ENCODE data around the gene ATG2A.
A peak's percentile ranks its signal among the peaks of the same experiment; 100 is the strongest.
"Not testable (repeated sequence)": the region's sequence is repeated elsewhere in the genome, so short reads cannot be mapped to it uniquely, and the experiment has no call there.

ATG2A gene

DNA sequence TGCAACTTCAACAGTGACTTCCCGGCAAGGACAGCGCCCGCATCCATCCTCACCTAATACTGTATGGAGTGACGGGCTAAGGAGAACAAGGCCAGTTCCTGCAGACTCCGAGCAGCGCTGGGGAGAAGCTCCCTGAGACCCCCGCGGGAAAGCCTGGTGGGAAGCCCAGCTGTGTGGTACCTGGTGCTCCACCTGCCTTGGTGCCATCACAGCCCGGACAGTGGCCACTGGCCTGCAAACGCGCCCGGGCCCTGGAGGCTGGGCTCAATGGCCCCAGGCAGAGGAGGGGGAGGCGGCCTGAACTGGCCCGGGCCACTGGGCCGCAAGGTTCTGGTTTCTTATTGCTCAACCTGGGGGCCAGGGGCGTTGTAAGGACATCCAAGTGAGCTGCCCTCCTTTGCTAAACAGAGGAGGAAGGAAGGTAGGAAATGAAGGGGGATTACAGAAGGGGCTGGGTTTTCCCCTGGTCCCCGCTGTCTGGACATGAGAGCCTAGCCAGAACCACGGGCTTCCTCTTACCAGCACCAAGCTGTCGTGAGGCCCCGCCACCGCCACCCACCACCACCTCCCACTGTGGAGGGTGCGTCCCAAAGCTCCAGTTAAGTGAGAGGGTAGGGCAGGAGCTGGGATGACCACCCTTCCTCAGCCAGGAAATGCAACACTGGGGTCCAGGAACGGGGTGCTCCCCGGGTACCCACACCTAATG lies 64.1 kb downstream of the ATG2A start:
- no peak for DNase-seq

GRCh38 chr11:64851831-64852351 lies 65.1 kb downstream of the ATG2A start:
- no peak for DNase-seq

- peak; percentile 86 for DNase-seq
Observed at GRCh38 chr11:64850979-64851567, 65.9 kb downstream of the ATG2A start.

GRCh38 chr11:64849598-64850356 lies 67.2 kb downstream of the ATG2A start:
- peak; percentile 64 for DNase-seq

GRCh38 chr11:64848826-64849597 lies 68.0 kb downstream of the ATG2A start:
- peak; percentile 71 for DNase-seq

DNA sequence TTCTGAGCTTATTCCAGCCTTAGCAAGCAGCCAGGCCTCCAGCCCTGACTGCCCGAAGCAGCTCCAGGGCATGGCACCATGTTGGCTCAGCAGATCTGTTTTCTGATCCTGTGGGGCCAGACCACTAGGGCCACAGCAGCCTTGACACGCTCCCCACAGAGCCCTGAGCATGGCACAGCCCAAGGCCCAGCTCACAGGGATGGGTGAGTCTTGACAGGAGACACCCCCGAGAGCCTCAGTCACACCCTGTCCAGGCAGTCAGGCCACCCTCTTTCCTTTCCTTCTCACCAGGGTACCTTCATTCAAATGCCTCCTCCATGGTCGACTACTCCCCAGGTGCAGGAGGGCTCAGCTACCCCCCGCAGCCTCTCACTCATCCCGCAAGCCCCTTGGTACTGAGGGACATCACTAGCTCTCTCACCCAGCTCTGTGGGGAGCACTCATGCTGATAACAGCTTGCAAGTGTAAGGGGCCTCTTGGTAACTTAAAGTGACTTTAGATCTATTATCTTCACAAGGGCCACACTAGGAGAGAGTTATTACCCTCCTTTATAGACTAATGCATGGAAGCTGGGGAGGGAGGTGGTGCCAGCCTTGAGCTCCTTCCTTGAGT lies 68.7 kb downstream of the ATG2A start:
- DNase-seq = peak; percentile 63

- DNase-seq = peak; percentile 97
Observed at GRCh38 chr11:64846998-64847666, 69.9 kb downstream of the ATG2A start.

DNA sequence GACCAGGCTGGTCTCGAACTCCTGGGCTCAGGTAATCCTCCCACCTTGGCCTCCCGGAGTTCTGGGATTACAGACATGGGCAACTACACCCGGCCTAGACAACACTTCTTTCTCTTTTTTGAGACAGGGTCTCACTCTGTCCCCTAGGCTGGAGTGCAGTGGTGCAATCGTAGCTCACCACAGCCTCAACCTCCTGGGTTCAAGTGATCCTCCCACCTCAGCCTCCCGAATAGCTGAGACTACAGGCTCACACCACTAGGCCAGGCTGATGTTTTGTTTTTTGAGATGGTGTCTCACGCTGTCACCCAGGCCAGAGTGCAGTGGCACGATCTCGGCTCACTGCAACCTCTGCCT lies 71.3 kb downstream of the ATG2A start:
- DNase-seq = not testable (repeated sequence)

DNA sequence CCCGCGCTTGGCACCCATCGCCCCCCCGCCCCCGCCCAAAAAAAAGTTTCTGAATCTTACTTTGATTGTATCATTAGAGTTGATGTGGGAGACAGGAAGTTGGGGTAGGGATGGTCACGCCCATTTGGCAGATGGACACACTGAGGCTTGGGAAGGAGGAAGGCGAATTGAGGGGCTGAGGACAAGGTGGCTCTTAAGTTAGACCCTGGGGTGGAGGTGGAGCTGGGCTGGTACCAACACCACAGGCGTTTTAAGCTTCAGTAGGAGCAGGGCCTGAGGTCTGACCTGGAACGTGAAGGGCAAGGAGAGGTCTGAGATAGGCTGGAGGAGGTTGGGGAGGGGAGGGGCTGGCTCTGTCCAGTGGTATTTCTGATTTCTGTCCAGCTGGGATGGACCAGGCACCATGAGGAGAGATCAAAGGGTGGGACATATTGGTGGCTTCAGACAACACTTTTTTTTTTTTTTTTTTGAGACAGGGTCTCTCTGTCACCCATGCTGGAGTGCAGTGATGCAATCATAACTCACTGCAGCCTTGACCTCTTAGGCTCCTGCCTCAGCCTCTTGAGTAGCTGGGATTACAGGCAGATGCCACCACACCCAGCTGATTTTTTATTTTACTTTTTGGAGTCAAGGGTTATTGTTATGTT lies 71.8 kb downstream of the ATG2A start:
- no peak for DNase-seq

All from activated effector memory CD4-positive, alpha-beta T cell treated with anti-CD3 and anti-CD28 coated beads, Interleukin-2, amount 50 U/mL, for 16 hours (primary cell).